Psoas muscle (tissue), 8 donors: Measurements from ENCODE around the gene ZNF714. TPM values are rescaled to one million over a fixed set of nuclear protein-coding genes. Genes with fewer than 3 reads are reported as not detected.

ENCODE experiments used
- ATAC-seq, 4 donors: fragments of 200-7000 bp; cut with Tn5 transposase; one replicate each; pipeline ENCODE4 v1.9.1; 2020; ENCODE audit warnings: moderate library complexity in 3 of 4, mild to moderate bottlenecking in 2 of 4
- DNase-seq, 2 donors: peaks; one replicate each; pipeline ENCODE4 v3.0.0-alpha.2; 2020
- H3K27ac ChIP-seq: fragments of 200-600 bp; one replicate; pipeline ENCODE4 v1.8.0; 2022
- H3K27me3 ChIP-seq, 3 donors: fragments of 200-600 bp in 1 of 3; one replicate each; pipeline versions ENCODE4 v1.6.1 to v1.8.0; 2013 to 2022; ENCODE audit warnings: low read length in 2 of 3, mild to moderate bottlenecking in 2 of 3, moderate library complexity in 1 of 3; ENCODE audit not compliant: insufficient read depth in 3 of 3
- H3K36me3 ChIP-seq, 2 donors: fragments of 200-600 bp in 1 of 2; one replicate each; pipeline versions ENCODE4 v1.6.1 to v1.8.0; 2013 to 2022; ENCODE audit warnings: low read depth in 1 of 2, mild to moderate bottlenecking in 1 of 2, moderate library complexity in 1 of 2; ENCODE audit not compliant: insufficient read depth in 1 of 2
- H3K4me1 ChIP-seq: fragments of 200-600 bp; one replicate; pipeline ENCODE4 v1.8.0; 2022
- H3K4me3 ChIP-seq: fragments of 200-600 bp; one replicate; pipeline ENCODE4 v1.8.0; 2022; ENCODE audit warnings: mild to moderate bottlenecking
- H3K9me3 ChIP-seq: fragments of 200-600 bp; one replicate; pipeline ENCODE4 v1.8.0; 2022
- CTCF ChIP-seq: fragments of 200-600 bp; IDR thresholded peaks from one replicate; pipeline ENCODE4 v1.8.0; 2022; ENCODE audit warnings: antibody characterized with exemption
- WGBS, 3 donors: extraction: QIAGEN DNeasy Blood & Tissue Kit; methylation state at CpG; one replicate each; pipeline versions ENCODE4 v1.1.6 to v1.1.7; 2013; 5-methylcytosine and 5-hydroxymethylcytosine counted together
- intact Hi-C, 2 donors: fragments of 100-400 bp; cut with DNase I; formaldehyde crosslinking; loops; one replicate each; pipeline versions ENCODE4 v1.11.0 to v1.14.2; 2022
- polyA plus RNA-seq, 3 donors: library from polyadenylated mRNA; stranded (reverse); fragments of 200-250 nt; gene quantifications; one replicate each; pipeline ENCODE4 v1.2.3, GENCODE V29; 2013
- total RNA-seq, 4 donors: library from RNA; stranded (reverse); fragmentation: NEBNext Ultra II Directional in 2 of 4; extraction: Animal tissue kit (Norgen Biotek cat#: 25700) in 2 of 4; gene quantifications; one replicate each; pipeline versions ENCODE4 v1.2.1 to v1.2.4, GENCODE V29; 2021 to 2023
- donor health status: healthy with polysubstance abuse.
- donor health status: DM: no; HTN: no; CAD: no; lungs with moderate emphysema.
- donor health status: Bipolar disorder and iron deficiency.
- donor health status: healthy.
- donor health status: DM: yes; HTN: yes; CAD: no.
- donor health status: DM: no; HTN: no; CAD: no.
- donor health status: DM: no; HTN: no; CAD: no.
- donor health status: DM: yes; HTN: yes; CAD: no.

Gene ZNF714
- total and polyA plus RNA-seq, 7 donors, result 0.70 to 3.5 (median 1.5) TPM

- WGBS, 3 donors, result 96 to 99% (median 98%) methylated on average over 6 of the region's 6 CpGs
- ATAC-seq, result no peak
- DNase-seq, result no peak
- Histone ChIP-seq H3K4me1 (no peaks in the 10 kb centered on the region), H3K27ac (no peak overlapping the region), H3K36me3 (peaks cover 4 to 66% of the 10 kb centered on the region in 2 donors), H3K27me3 (no peaks in the 10 kb centered on the region), H3K9me3 (no peaks in the 10 kb centered on the region), H3K4me3 (no peak overlapping the region)
- intact Hi-C loops, result loop anchor here in 1 of 2 donors (10.0 kb wide), 1 partner anchor 245 kb away; the partner anchor contains the start of gene ZNF493
- TF ChIP-seq CTCF, result no peak
Measured at GRCh38 chr19:21149877-21150276, 67.9 kb downstream of the ZNF714 start.

DNA sequence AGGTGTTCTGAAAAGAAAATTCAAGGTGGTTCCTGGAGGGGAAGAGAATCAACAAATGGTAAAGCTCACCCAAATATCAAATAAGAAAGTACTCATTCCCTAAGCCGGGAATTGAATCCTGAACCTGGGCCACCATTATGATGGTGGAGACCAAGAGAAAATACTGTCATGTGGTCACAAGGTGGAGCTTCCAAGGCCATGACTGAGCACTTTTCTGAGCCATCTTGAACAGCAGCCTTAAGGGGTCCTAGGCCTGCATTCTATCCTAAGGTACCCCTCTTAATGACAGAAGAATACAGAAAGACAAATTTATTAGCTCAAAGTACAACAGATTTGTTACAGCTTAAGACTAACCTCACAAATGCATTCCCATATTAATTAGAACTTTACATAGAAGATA lies 69.5 kb downstream of the ZNF714 start:
- H3K4me1 ChIP-seq, result no peaks in the 10 kb centered on the region
- intact Hi-C loops, result no loop called here
- H3K27me3 ChIP-seq, result no peaks in the 10 kb centered on the region
- no peak for ATAC-seq
- H3K36me3 ChIP-seq, result peaks cover 4 to 50% of the 10 kb centered on the region in 2 donors
- no peaks in the 10 kb centered on the region for H3K9me3 ChIP-seq
- 96 to 100% (median 97%) methylated on average over 1 of the region's 1 CpG for WGBS, 3 donors
- no peak for DNase-seq
- no peak overlapping the region for H3K4me3 ChIP-seq
- TF ChIP-seq CTCF, result no peak
- no peak overlapping the region for H3K27ac ChIP-seq

- Histone ChIP-seq H3K27ac (no peak overlapping the region), H3K4me3 (no peak overlapping the region), H3K27me3 (no peaks in the 10 kb centered on the region), H3K9me3 (no peaks in the 10 kb centered on the region), H3K36me3 (peaks cover 0 to 10% of the 10 kb centered on the region in 2 donors), H3K4me1 (no peaks in the 10 kb centered on the region)
- 62 to 96% (median 93%) methylated on average over 1 of the region's 1 CpG for WGBS, 3 donors
- no peak for ATAC-seq
- no peak for TF ChIP-seq CTCF
- DNase-seq, result no peak
- intact Hi-C loops, result no loop called here
Measured at GRCh38 chr19:21158523-21159135, 76.6 kb downstream of the ZNF714 start.

DNA sequence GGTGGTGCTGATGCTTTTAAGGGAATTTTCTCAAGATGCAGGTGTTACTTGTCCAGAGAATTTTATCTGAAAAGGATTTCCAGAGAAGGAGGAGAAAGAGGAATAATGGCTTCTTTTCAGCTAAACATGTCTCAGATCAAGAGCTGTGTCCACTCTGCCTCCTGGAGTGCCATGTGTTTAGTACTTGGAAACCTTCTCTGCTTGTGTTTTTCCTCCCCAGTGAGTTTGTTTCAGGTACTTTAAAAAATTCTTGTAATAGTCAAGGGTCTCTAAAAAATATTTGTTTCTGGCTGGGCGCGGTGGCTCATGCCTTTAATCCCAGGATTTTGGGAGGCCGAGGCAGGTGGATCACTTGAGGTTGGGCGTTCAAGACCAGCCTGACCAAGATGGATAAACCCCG lies 82.5 kb downstream of the ZNF714 start:
- Histone ChIP-seq H3K27ac (no peak overlapping the region), H3K4me3 (no peak overlapping the region), H3K27me3 (no peaks in the 10 kb centered on the region), H3K9me3 (no peaks in the 10 kb centered on the region), H3K36me3 (peaks cover 0 to 41% of the 10 kb centered on the region in 2 donors), H3K4me1 (no peaks in the 10 kb centered on the region)
- TF ChIP-seq CTCF, result no peak
- ATAC-seq, result no peak
- intact Hi-C loops, result no loop called here
- no peak for DNase-seq
- WGBS, 3 donors, result 94 to 100% (median 99%) methylated on average over 5 of the region's 5 CpGs

DNA sequence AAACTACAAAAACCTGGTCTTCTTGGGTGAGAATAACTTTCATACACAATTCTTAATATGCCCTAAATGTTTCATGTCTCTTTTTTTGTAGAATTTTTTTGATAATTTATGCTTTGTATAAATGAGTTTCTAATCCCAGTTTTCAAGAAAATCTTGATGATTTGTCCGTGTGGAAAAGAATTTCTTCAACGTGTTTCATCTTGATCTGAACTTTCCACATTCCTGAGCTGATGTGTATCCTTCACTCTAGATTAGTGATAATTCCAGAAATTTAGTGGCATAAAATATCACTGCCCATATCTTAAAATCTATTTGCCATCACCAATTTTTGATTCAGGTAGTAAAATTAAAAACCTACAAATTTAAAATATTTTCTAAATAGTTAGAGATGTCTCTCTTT lies 84.4 kb downstream of the ZNF714 start:
- no peak for TF ChIP-seq CTCF
- no peak overlapping the region for H3K27ac ChIP-seq
- peaks cover 0 to 56% of the 10 kb centered on the region in 2 donors for H3K36me3 ChIP-seq
- no peaks in the 10 kb centered on the region for H3K9me3 ChIP-seq
- no peaks in the 10 kb centered on the region for H3K27me3 ChIP-seq
- WGBS, 3 donors, result 48 to 71% (median 53%) methylated on average over 2 of the region's 2 CpGs
- no peak overlapping the region for H3K4me3 ChIP-seq
- intact Hi-C loops, result no loop called here
- no peak for ATAC-seq
- H3K4me1 ChIP-seq, result no peaks in the 10 kb centered on the region
- DNase-seq, result no peak
